ENCODE measurements around the gene MATN4. TPM values are rescaled to one million over a fixed set of nuclear protein-coding genes. Genes with fewer than 3 reads are reported as not detected.

Gene MATN4
- total RNA-seq, 1 experiment from 2014 or later, result 0.64 TPM

DNA sequence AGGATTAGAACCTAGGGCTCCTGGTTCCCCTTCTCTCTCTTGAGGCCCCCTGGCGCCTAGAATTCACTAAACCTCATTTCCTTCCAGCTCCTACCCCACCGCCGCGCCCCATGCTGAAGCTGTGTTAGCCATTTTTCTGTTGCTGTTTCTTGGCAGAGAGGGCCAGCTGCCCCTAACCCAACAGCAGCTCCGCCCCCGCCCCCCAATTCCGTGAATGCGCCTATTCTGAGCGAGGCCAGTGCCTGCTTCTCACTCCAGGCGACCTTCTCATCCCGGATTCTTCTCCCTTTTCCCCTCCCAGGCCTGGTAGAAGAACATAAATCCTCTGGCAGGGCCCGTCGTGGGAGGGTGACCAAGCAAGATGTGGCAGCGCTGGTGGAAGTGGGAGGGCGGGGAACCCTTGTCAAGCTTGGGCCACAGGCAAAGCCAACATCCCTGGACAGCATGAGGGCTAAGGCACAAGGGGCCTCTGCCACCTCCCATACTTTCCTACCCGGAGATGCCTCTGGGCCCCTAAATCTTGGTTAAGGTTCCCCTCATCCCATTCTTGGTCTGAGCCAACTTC, 941 bp downstream of the MATN4 start:
- peaks cover 4 to 20% of the 10 kb centered on the region in 2 experiments; a peak in 3 of 4 replicates for H3K4me1 ChIP-seq (ENCODE audit: control insufficient read depth in 1 of 2, insufficient read depth in 2 of 2, low read length in 2 of 2)
- POLR2A ChIA-PET, result no interaction called here

More for the DNA sequence above, 941 bp downstream of the MATN4 start:
- H2AFZ ChIP-seq (ENCODE audit: low read depth, low read length, poor library complexity, severe bottlenecking), result no peak overlapping the region
- H3K9ac ChIP-seq (ENCODE audit: low read length), result no peak overlapping the region
- no peaks in the 10 kb centered on the region for H3K27me3 ChIP-seq (ENCODE audit: insufficient read depth, low read length)
- intact Hi-C loops (cut with micrococcal nuclease), result no loop called here
- CTCF ChIA-PET, result interaction anchor here (0.7 to 1.0 kb wide), 2 partner anchors 8 to 11 kb away, joined by 3 read pairs; no protein-coding TSS in a partner anchor
- RAD21 ChIA-PET (ENCODE audit: low non-redundant PET in 1 of 2, low total read pairs in 2 of 2, uncharacterized antibody in 2 of 2, unreplicated experiment in 2 of 2), result no interaction called here
- TF ChIP-seq SIN3A (IDR thresholded peaks at IDR 0.05; ENCODE audit: low read depth) (no peak), ZNF274 (IDR thresholded peaks at IDR 0.05; ENCODE audit: low read depth, low read length) (no peak), RAD21 (IDR thresholded peaks at IDR 0.05; ENCODE audit: low read depth) (no peak), SP1 (IDR thresholded peaks at IDR 0.05; ENCODE audit: low read depth) (no peak), TCF7L2 (IDR thresholded peaks at IDR 0.05; ENCODE audit: borderline replicate concordance, extremely low read depth, insufficient read depth, insufficient read length) (no peak), ELF1 (IDR thresholded peaks at IDR 0.05; ENCODE audit: borderline replicate concordance, low read depth) (no peak), FOSL1 (IDR thresholded peaks at IDR 0.05; ENCODE audit: low read depth) (no peak)
- TF ChIP-seq, protein P1, sequence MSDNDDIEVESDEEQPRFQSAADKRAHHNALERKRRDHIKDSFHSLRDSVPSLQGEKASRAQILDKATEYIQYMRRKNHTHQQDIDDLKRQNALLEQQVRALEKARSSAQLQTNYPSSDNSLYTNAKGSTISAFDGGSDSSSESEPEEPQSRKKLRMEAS (IDR thresholded peaks at IDR 0.05), result no peak
- TF ChIP-seq, protein P2, sequence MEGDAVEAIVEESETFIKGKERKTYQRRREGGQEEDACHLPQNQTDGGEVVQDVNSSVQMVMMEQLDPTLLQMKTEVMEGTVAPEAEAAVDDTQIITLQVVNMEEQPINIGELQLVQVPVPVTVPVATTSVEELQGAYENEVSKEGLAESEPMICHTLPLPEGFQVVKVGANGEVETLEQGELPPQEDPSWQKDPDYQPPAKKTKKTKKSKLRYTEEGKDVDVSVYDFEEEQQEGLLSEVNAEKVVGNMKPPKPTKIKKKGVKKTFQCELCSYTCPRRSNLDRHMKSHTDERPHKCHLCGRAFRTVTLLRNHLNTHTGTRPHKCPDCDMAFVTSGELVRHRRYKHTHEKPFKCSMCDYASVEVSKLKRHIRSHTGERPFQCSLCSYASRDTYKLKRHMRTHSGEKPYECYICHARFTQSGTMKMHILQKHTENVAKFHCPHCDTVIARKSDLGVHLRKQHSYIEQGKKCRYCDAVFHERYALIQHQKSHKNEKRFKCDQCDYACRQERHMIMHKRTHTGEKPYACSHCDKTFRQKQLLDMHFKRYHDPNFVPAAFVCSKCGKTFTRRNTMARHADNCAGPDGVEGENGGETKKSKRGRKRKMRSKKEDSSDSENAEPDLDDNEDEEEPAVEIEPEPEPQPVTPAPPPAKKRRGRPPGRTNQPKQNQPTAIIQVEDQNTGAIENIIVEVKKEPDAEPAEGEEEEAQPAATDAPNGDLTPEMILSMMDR (IDR thresholded peaks at IDR 0.05 in 2 of 3, conservative IDR thresholded peaks at IDR 0.05 in 1 of 3; ENCODE audit: borderline replicate concordance in 1 of 3, insufficient read depth in 1 of 3, low read depth in 2 of 3, low read length in 2 of 3), result no peak
- H3K4me3 ChIP-seq (replicated peaks in 1 of 2; ENCODE audit: low read depth in 1 of 2, low read length in 2 of 2), result no peak overlapping the region
- DNase-seq (ENCODE audit: low read depth, low spot score), result no peak
- no peaks in the 10 kb centered on the region for H3K36me3 ChIP-seq (ENCODE audit: control insufficient read depth in 1 of 2, insufficient read depth in 2 of 2, low read length in 2 of 2)
- H3K9me3 ChIP-seq (ENCODE audit: control insufficient read depth in 1 of 2, insufficient read depth in 1 of 2, low read depth in 1 of 2, low read length in 2 of 2), result no peaks in the 10 kb centered on the region
- 0 out of 2 replicates have a peak overlapping the region, but pooled peaks have one; percentile 67 for H3K4me2 ChIP-seq (ENCODE audit: low read length)
- ATAC-seq, result no peak
- H4K20me1 ChIP-seq (ENCODE audit: insufficient read depth), result no peaks in the 10 kb centered on the region
- no peaks in the 10 kb centered on the region for H3K9me2 ChIP-seq (ENCODE audit: insufficient read depth)
- H3K27ac ChIP-seq (ENCODE audit: low read depth, low read length), result no peak overlapping the region
- H3K79me2 ChIP-seq (ENCODE audit: insufficient read depth, low read length), result no peaks in the 10 kb centered on the region
- BruUV-seq (replicated peaks), result no TSS peak
